Esophagus squamous epithelium (tissue), 5 donors: ENCODE measurements around the gene NRXN2. TPM values are rescaled to one million over a fixed set of nuclear protein-coding genes. Genes with fewer than 3 reads are reported as not detected.

Experiments
- DNase-seq: peaks from one replicate; lab custom pipeline; 2025; lab: John Stamatoyannopoulos, UW
- H3K27ac ChIP-seq, 4 donors: fragments of 200-600 bp; sonication (generic); one replicate each; pipeline ENCODE4 v1.5.1; 2016 to 2019; ENCODE audit warnings: mild to moderate bottlenecking in 1 of 4
- H3K27me3 ChIP-seq, 4 donors: fragments of 200-600 bp; sonication (generic); 1 replicate in 3 of 4; 2 replicates in 1 of 4; pipeline versions ENCODE4 v1.5.1 to v1.6.0; 2017 to 2021; ENCODE audit warnings: antibody characterized with exemption in 1 of 4
- H3K36me3 ChIP-seq, 3 donors: fragments of 200-600 bp; sonication (generic); one replicate each; pipeline ENCODE4 v1.5.1; 2016 to 2019
- H3K4me1 ChIP-seq, 3 donors: fragments of 200-600 bp; sonication (generic); one replicate each; pipeline ENCODE4 v1.5.1; 2017 to 2019
- H3K4me3 ChIP-seq, 4 donors: fragments of 200-600 bp; sonication (generic); 1 replicate in 3 of 4; 2 replicates in 1 of 4; pipeline ENCODE4 v1.5.1; 2016 to 2019; ENCODE audit warnings: mild to moderate bottlenecking in 2 of 4, moderate library complexity in 1 of 4
- H3K9me3 ChIP-seq, 3 donors: fragments of 200-600 bp; sonication (generic); one replicate each; pipeline ENCODE4 v1.5.1; 2016 to 2019
- POLR2A ChIP-seq, 4 donors: fragments of 450-650 bp; IDR thresholded peaks; one replicate each; pipeline ENCODE4 v1.6.1; 2017; ENCODE audit warnings: antibody characterized with exemption in 4 of 4, mild to moderate bottlenecking in 4 of 4, moderate library complexity in 3 of 4
- WGBS, 2 donors: methylation state at CpG; one replicate each; pipeline ENCODE4 v1.1.5; 2018; 5-methylcytosine and 5-hydroxymethylcytosine counted together
- intact Hi-C: fragments of 100-400 bp; cut with DNase I; formaldehyde crosslinking; loops from one replicate; pipeline ENCODE4 v1.15.0; 2022
- total RNA-seq, 4 donors: library from RNA; depleted of rRNA; stranded (reverse); fragments of >200 nt; gene quantifications; one replicate each; pipeline ENCODE4 v1.1.0, GENCODE V29; 2016
- TF ChIP-seq, protein P1 (sequence below), 6 experiments: fragments of 450-650 bp in 4 of 6; fragments of 200-600 bp in 2 of 6; sonication (generic) in 2 of 6; IDR thresholded peaks; one replicate each; pipeline ENCODE4 v1.5.1; 2016 to 2019; ENCODE audit warnings: antibody characterized with exemption in 6 of 6, mild to moderate bottlenecking in 4 of 6, moderate library complexity in 4 of 6
- donor health status: DM: yes; HTN: yes; CAD: no.

NRXN2 gene
- total RNA-seq, 4 donors from 2014 or later = 0.38 TPM; not detected in 3

DNA sequence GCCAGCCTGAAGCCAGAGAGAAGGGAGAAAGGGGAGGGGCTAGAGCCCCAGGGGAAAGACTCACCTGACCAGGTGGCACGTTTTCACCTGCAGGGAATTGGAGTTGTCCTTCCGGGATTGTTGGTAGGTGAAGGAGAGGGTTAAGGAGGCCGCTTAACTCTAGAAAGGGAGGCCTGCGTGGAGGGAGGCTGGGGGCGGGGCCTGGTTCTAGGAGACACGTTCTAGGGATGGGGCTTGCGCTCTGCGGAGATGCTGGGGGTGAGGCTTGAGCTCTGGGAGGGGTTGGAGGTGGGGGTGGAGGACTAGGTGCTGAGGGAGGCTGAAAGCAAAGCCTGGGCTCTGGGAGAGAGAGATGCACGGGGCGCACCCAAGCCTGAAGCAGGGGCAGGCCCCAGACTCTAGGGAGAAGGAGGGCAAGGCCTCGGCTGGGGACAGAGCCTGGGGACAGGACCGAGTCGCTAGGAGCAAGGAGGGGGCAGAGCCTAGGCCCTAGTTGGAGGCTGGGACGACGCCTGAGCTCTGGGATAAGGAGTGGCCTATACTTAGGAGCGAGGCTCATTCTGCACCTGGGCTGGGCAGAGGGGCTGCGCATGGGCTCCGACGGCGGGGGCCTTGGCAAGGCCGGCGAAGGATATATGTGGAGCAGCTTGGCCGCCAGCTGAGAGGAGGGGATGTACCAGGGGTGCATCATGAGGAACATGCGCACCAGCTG lies 18.5 kb upstream of the NRXN2 start:
- intact Hi-C loops = no loop called here
- Histone ChIP-seq H3K4me1 (peaks cover 34 to 57% (median 34%) of the 10 kb centered on the region in 3 donors), H3K27ac (peak overlapping the region in 3 of 4 donors; percentile 78 to 95 (median 93)), H3K27me3 (peaks cover 0 to 75% (median 11%) of the 10 kb centered on the region in 4 donors), H3K9me3 (no peaks in the 10 kb centered on the region), H3K36me3 (no peaks in the 10 kb centered on the region), H3K4me3 (peak overlapping the region; percentile 34 to 77 (median 52))
- no peak for DNase-seq
- no peak for TF ChIP-seq POLR2A (IDR thresholded peaks at IDR 0.05)
- TF ChIP-seq, protein P1, sequence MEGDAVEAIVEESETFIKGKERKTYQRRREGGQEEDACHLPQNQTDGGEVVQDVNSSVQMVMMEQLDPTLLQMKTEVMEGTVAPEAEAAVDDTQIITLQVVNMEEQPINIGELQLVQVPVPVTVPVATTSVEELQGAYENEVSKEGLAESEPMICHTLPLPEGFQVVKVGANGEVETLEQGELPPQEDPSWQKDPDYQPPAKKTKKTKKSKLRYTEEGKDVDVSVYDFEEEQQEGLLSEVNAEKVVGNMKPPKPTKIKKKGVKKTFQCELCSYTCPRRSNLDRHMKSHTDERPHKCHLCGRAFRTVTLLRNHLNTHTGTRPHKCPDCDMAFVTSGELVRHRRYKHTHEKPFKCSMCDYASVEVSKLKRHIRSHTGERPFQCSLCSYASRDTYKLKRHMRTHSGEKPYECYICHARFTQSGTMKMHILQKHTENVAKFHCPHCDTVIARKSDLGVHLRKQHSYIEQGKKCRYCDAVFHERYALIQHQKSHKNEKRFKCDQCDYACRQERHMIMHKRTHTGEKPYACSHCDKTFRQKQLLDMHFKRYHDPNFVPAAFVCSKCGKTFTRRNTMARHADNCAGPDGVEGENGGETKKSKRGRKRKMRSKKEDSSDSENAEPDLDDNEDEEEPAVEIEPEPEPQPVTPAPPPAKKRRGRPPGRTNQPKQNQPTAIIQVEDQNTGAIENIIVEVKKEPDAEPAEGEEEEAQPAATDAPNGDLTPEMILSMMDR (IDR thresholded peaks at IDR 0.05) = no peak
- 39 to 50% methylated on average over 19 of the region's 24 CpGs for WGBS, 2 donors

DNA sequence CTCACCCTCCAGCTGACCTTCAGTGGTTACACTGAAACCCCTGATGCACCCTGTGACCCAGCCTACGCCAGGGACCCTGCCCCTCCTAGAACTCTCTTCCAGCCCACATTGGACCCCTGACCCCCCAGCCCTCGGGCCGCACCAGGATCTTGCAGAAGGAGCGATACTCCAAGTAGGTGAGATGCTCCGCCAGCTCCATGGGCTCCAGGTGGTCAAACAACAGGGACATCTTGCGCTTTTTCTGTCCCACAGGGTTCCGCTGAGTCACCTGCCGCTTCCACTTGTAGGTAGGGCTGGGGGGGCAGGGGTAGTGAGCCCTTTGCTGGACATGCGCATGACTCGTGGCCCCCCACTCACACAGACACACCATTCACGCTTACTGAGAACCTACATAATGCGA lies 16.9 kb upstream of the NRXN2 start:
- DNase-seq = no peak
- TF ChIP-seq POLR2A (IDR thresholded peaks at IDR 0.05) = no peak
- TF ChIP-seq, protein P1 (IDR thresholded peaks at IDR 0.05) = no peak
- Histone ChIP-seq H3K27ac (no peak overlapping the region), H3K27me3 (peaks cover 0 to 61% (median 8%) of the 10 kb centered on the region in 4 donors), H3K36me3 (no peaks in the 10 kb centered on the region), H3K4me1 (peaks cover 23 to 42% (median 26%) of the 10 kb centered on the region in 3 donors), H3K4me3 (no peak overlapping the region), H3K9me3 (no peaks in the 10 kb centered on the region)
- 84 to 91% methylated on average over 5 to 6 of the region's 12 CpGs for WGBS, 2 donors
- intact Hi-C loops = no loop called here

DNA sequence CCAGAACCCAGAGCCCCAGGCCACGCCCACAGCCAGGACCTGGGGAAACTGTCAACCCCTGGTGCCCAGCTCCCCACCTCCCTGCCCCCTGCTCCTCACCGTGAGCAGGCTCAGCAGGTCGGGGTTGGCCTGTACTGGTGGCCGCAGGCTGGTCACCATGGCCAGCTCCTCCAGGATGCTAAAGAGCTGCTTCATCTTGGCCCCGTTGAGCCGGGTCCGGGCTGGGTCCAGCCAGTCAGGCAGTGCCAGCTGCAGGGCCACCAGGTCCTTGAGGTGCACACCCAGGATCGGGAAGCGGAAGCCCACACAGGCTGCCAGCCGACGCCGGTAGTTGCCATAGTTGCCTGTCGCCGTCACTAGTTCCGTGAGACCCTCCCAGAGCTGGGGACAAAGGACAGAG lies 13.7 kb upstream of the NRXN2 start:
- no peak for DNase-seq

DNA sequence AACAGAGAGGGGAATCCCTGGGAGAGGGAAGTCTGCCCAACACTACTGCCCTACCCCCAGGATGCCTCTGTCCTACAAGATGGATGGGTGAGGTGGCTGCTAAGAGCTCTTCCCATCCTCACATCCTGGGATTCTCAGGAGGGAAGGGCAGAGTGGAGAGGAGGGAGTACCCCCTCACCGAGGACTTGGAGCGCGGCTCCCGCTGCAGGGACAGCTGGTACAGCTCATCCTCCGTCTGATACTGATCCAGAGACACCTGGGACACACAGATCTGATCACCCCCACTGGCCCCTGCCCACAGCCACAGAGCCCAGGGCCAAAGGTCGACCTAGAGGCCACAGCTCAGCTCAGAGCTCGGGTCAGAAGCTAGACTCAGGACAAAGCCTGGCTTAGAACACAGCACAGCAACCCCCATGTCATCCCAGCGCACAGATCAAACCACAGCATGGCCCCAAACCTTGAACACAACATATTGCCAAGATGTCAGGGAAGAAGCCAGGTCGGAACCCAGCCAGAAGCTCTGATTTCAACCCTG lies 12.8 kb upstream of the NRXN2 start:
- H3K4me3 ChIP-seq = no peak overlapping the region
- H3K4me1 ChIP-seq = peaks cover 0 to 5% (median 4%) of the 10 kb centered on the region in 3 donors
- H3K36me3 ChIP-seq = peaks cover 0 to 3% (median 0%) of the 10 kb centered on the region in 3 donors
- H3K9me3 ChIP-seq = no peaks in the 10 kb centered on the region
- no peak overlapping the region for H3K27ac ChIP-seq
- no peak for DNase-seq
- TF ChIP-seq, protein P1 (IDR thresholded peaks at IDR 0.05) = no peak
- TF ChIP-seq POLR2A (IDR thresholded peaks at IDR 0.05) = no peak
- 79 to 95% methylated on average over 2 to 4 of the region's 9 CpGs for WGBS, 2 donors
- H3K27me3 ChIP-seq = peaks cover 0 to 21% (median 0%) of the 10 kb centered on the region in 4 donors
- intact Hi-C loops = no loop called here

More for the DNA sequence above, 13.7 kb upstream of the NRXN2 start:
- intact Hi-C loops = no loop called here
- TF ChIP-seq, protein P1 (IDR thresholded peaks at IDR 0.05) = no peak
- no peak for TF ChIP-seq POLR2A (IDR thresholded peaks at IDR 0.05)
- peaks cover 0 to 29% (median 1%) of the 10 kb centered on the region in 4 donors for H3K27me3 ChIP-seq
- 100% methylated on average over 1 of the region's 15 CpGs; no CpG with 5 or more reads in 1 of the 2 donors for WGBS, 2 donors
- peaks cover under 1 to 10% (median 4%) of the 10 kb centered on the region in 3 donors for H3K4me1 ChIP-seq
- H3K36me3 ChIP-seq = peaks cover 0 to 3% (median 0%) of the 10 kb centered on the region in 3 donors
- H3K4me3 ChIP-seq = no peak overlapping the region
- no peaks in the 10 kb centered on the region for H3K9me3 ChIP-seq
- no peak overlapping the region for H3K27ac ChIP-seq
